H1 (cell line): Measurements from ENCODE around the gene GAGE12D. TPM values are rescaled to one million over a fixed set of nuclear protein-coding genes. Genes with fewer than 3 reads are reported as not detected.
"Not testable (repeated sequence)": the region's sequence is repeated elsewhere in the genome, so short reads cannot be mapped to it uniquely, and the experiment has no call there.

Experiments
- CTCF ChIA-PET: fragments of 300-600 bp; sonication (Branson Sonifier 250); formaldehyde crosslinking; loops from one replicate; lab custom pipeline; 2021; ENCODE audit not compliant: partially characterized antibody; lab: Charles Lee
- POLR2A ChIA-PET: fragments of 300-600 bp; sonication (Branson Sonifier 250); formaldehyde crosslinking; loops from one replicate; lab custom pipeline; 2021; ENCODE audit warnings: inconsistent platforms; ENCODE audit not compliant: partially characterized antibody; lab: Charles Lee
- DNase-seq, 2 experiments: peaks; one replicate each; pipeline versions ENCODE4 v3.0.0 to v3.0.0-alpha.2; 2010 to 2022; ENCODE audit warnings: low spot score in 2 of 2, low read depth in 1 of 2, mixed read lengths in 1 of 2
- FAIRE-seq: peaks from 2 replicates; lab custom pipeline; 2011; peaks lifted over from hg19 to GRCh38; lab: Jason Lieb, UNC
- H2AFZ ChIP-seq: 2 replicates; pipeline ENCODE4 v1.8.1; 2012; ENCODE audit warnings: low read length, inconsistent platforms
- H2AK5ac ChIP-seq: 2 replicates; pipeline ENCODE4 v1.6.1; 2013; ENCODE audit warnings: low read depth, low read length
- H2BK120ac ChIP-seq: replicated peaks from 2 replicates; pipeline ENCODE3; 2013; ENCODE audit warnings: low read depth, low read length, inconsistent platforms
- H2BK12ac ChIP-seq: 2 replicates; pipeline ENCODE4 v1.6.1; 2013; ENCODE audit warnings: low read depth, low read length
- H2BK15ac ChIP-seq: 2 replicates; pipeline ENCODE4 v1.6.1; 2013; ENCODE audit warnings: low read length
- H2BK20ac ChIP-seq: 2 replicates; pipeline ENCODE4 v1.6.1; 2013; ENCODE audit warnings: low read length
- H2BK5ac ChIP-seq: 2 replicates; pipeline ENCODE4 v1.6.1; 2013; ENCODE audit warnings: low read depth, low read length
- H3K14ac ChIP-seq: 2 replicates; pipeline ENCODE4 v1.6.1; 2013; ENCODE audit warnings: inconsistent platforms; ENCODE audit not compliant: insufficient read length
- H3K18ac ChIP-seq: 2 replicates; pipeline ENCODE4 v1.6.1; 2013; ENCODE audit warnings: low read length; ENCODE audit errors: extremely low read depth
- H3K23ac ChIP-seq: 2 replicates; pipeline ENCODE4 v1.6.1; 2013; ENCODE audit warnings: inconsistent platforms; ENCODE audit not compliant: insufficient read length
- H3K23me2 ChIP-seq: 2 replicates; pipeline ENCODE4 v1.6.1; 2013; ENCODE audit warnings: low read depth, low read length
- H3K27ac ChIP-seq: 2 replicates; pipeline ENCODE4 v1.6.1; 2011; ENCODE audit warnings: low read depth, low read length, inconsistent platforms
- H3K27me3 ChIP-seq, 4 experiments: replicated peaks in 1 of 4; 1 replicate in 1 of 4; 2 replicates in 3 of 4; pipeline versions ENCODE4 v1.6.1 to v1.8.1; 2011 to 2013; ENCODE audit warnings: low read length in 3 of 4, mild to moderate bottlenecking in 3 of 4, inconsistent platforms in 2 of 4, mixed read lengths in 2 of 4, moderate library complexity in 1 of 4; ENCODE audit not compliant: control insufficient read depth in 3 of 4, insufficient read depth in 3 of 4; ENCODE audit errors: extremely low read depth in 1 of 4
- H3K36me3 ChIP-seq, 4 experiments: 2 replicates each; pipeline versions ENCODE4 v1.6.1 to v1.8.1; 2011 to 2013; ENCODE audit warnings: mild to moderate bottlenecking in 4 of 4, low read length in 3 of 4, moderate library complexity in 2 of 4, control low read depth in 1 of 4, inconsistent platforms in 1 of 4; ENCODE audit not compliant: insufficient read depth in 4 of 4, control insufficient read depth in 2 of 4
- H3K4ac ChIP-seq: replicated peaks from 2 replicates; pipeline ENCODE3; 2013; ENCODE audit warnings: low read length, low read depth, mixed read lengths, inconsistent platforms; ENCODE audit not compliant: insufficient read length
- H3K4me1 ChIP-seq, 4 experiments: replicated peaks in 1 of 4; 1 replicate in 1 of 4; 2 replicates in 3 of 4; pipeline versions ENCODE4 v1.6.1 to v1.8.1; 2011 to 2013; ENCODE audit warnings: low read length in 3 of 4, inconsistent platforms in 2 of 4, mixed read lengths in 1 of 4; ENCODE audit not compliant: insufficient read depth in 4 of 4, control insufficient read depth in 3 of 4
- H3K4me2 ChIP-seq, 2 experiments: 2 replicates each; pipeline versions ENCODE4 v1.6.1 to v1.8.1; 2011 to 2013; ENCODE audit warnings: low read depth in 2 of 2, low read length in 2 of 2, control low read depth in 1 of 2, inconsistent platforms in 1 of 2, mild to moderate bottlenecking in 1 of 2; ENCODE audit not compliant: insufficient read depth in 1 of 2
- H3K4me3 ChIP-seq, 4 experiments: fragments of 200-600, 300-600 bp in 1 of 4; sonication (generic), shearing (Covaris generic), sonication (Bioruptor Twin) in 1 of 4; 2 replicates each; pipeline versions ENCODE4 v1.5.1 to v1.8.1; 2011 to 2016; ENCODE audit warnings: low read length in 4 of 4, low read depth in 3 of 4, control low read depth in 2 of 4, inconsistent platforms in 2 of 4, mild to moderate bottlenecking in 2 of 4, mixed read lengths in 1 of 4, moderate library complexity in 1 of 4; ENCODE audit not compliant: insufficient read depth in 2 of 4; ENCODE audit errors: extremely low read depth in 1 of 4
- H3K56ac ChIP-seq: replicated peaks from 2 replicates; pipeline ENCODE3; 2013; ENCODE audit warnings: low read depth, mild to moderate bottlenecking, mixed read lengths, low read length, inconsistent platforms; ENCODE audit not compliant: insufficient read length
- H3K79me1 ChIP-seq: 2 replicates; pipeline ENCODE4 v1.6.1; 2013; ENCODE audit warnings: low read depth, low read length, control low read depth
- H3K79me2 ChIP-seq, 2 experiments: 2 replicates each; pipeline versions ENCODE4 v1.6.1 to v1.8.1; 2012 to 2013; ENCODE audit warnings: low read length in 2 of 2, mild to moderate bottlenecking in 2 of 2, inconsistent platforms in 1 of 2; ENCODE audit not compliant: insufficient read depth in 2 of 2, control insufficient read depth in 1 of 2
- H3K9ac ChIP-seq, 4 experiments: replicated peaks in 1 of 4; 1 replicate in 1 of 4; 2 replicates in 3 of 4; pipeline versions ENCODE4 v1.6.1 to v1.8.1; 2011 to 2013; ENCODE audit warnings: low read depth in 3 of 4, low read length in 3 of 4, control low read depth in 2 of 4, mild to moderate bottlenecking in 2 of 4, moderate library complexity in 2 of 4, inconsistent platforms in 1 of 4; ENCODE audit errors: extremely low read depth in 1 of 4
- H3K9me3 ChIP-seq, 2 experiments: 2 replicates each; pipeline versions ENCODE4 v1.6.1 to v1.8.1; 2012 to 2013; ENCODE audit warnings: mild to moderate bottlenecking in 2 of 2, moderate library complexity in 2 of 2, control low read depth in 1 of 2, inconsistent platforms in 1 of 2, low read depth in 1 of 2, low read length in 1 of 2, mixed read lengths in 1 of 2; ENCODE audit not compliant: insufficient read depth in 2 of 2
- H4K20me1 ChIP-seq, 2 experiments: replicated peaks in 1 of 2; 2 replicates each; pipeline versions ENCODE3 to v1.8.1; 2011 to 2013; ENCODE audit warnings: inconsistent platforms in 2 of 2, low read length in 2 of 2, mild to moderate bottlenecking in 1 of 2; ENCODE audit not compliant: insufficient read depth in 2 of 2, control insufficient read depth in 1 of 2
- H4K5ac ChIP-seq: 2 replicates; pipeline ENCODE4 v1.6.1; 2013; ENCODE audit warnings: low read length, low read depth, mixed read lengths, inconsistent platforms; ENCODE audit not compliant: insufficient read length
- H4K8ac ChIP-seq: 2 replicates; pipeline ENCODE4 v1.8.0; 2013; ENCODE audit warnings: mild to moderate bottlenecking, moderate library complexity, low read length, inconsistent platforms; ENCODE audit not compliant: insufficient read depth; ENCODE audit errors: extremely low read depth
- H4K91ac ChIP-seq: replicated peaks from 2 replicates; pipeline ENCODE3; 2013; ENCODE audit warnings: low read length, mixed read lengths, inconsistent platforms; ENCODE audit not compliant: insufficient read length
- WGBS, 2 experiments: shearing (Covaris generic) in 1 of 2; methylation state at CpG; one replicate each; pipeline versions ENCODE4 v1.1.6 to v1.1.7; 2013 to 2015; ENCODE audit warnings: low lambda C conversion rate in 2 of 2, mixed read lengths in 2 of 2, inconsistent platforms in 1 of 2, low coverage in 1 of 2, missing lambda C conversion rate in 1 of 2; ENCODE audit not compliant: insufficient replicate concordance in 2 of 2, insufficient coverage in 1 of 2, insufficient read length in 1 of 2; ENCODE audit errors: extremely low coverage in 1 of 2, missing lambda C conversion rate in 1 of 2; 5-methylcytosine and 5-hydroxymethylcytosine counted together
- polyA plus RNA-seq, 7 experiments: library from polyadenylated mRNA; depleted of rRNA in 3 of 7; stranded (reverse) in 5 of 7; unstranded in 2 of 7; fragments of >200 nt in 5 of 7; fragments of 200-250 nt in 2 of 7; gene quantifications; 1 replicate in 5 of 7; 2 replicates in 1 of 7; 4 replicates in 1 of 7; pipeline versions ENCODE4 v1.2.1 to v1.2.3, GENCODE V29; 2011 to 2013; ENCODE audit warnings: missing spikeins in 2 of 7, mixed read lengths in 2 of 7
- small RNA-seq: library from polyadenylated mRNA; stranded (forward); fragments of <200 nt; extraction: miRNeasy Mini kit (QIAGEN cat#:217004); gene quantifications from one replicate; pipeline ENCODE3, GENCODE V24; 2013; ENCODE audit not compliant: insufficient read depth
- total RNA-seq: library from RNA; stranded (reverse); fragmentation: NEBNext Ultra II Directional; extraction: Animal tissue kit (Norgen Biotek cat#: 25700); gene quantifications from 2 replicates; pipeline ENCODE4 v1.2.1, GENCODE V29; 2021

GAGE12D gene
- total and polyA plus RNA-seq, 2 of the 8 experiments (the other 6 are each of a cell fraction or from before 2014, with no cell fraction given): not detected

- POLR2A ChIA-PET, H3K4me1 ChIP-seq, DNase-seq, H3K9ac ChIP-seq, H3K4ac ChIP-seq, H3K79me2 ChIP-seq, H2BK12ac ChIP-seq, H3K23me2 ChIP-seq, H2BK120ac ChIP-seq, H3K27ac ChIP-seq, H2AK5ac ChIP-seq, H3K36me3 ChIP-seq, H3K23ac ChIP-seq, H2AFZ ChIP-seq, H3K18ac ChIP-seq, H3K27me3 ChIP-seq, H3K79me1 ChIP-seq, H3K56ac ChIP-seq, H4K5ac ChIP-seq, H3K9me3 ChIP-seq, H4K91ac ChIP-seq, H2BK5ac ChIP-seq, H4K8ac ChIP-seq, CTCF ChIA-PET, H3K4me2 ChIP-seq, H3K14ac ChIP-seq, FAIRE-seq, H4K20me1 ChIP-seq, H3K4me3 ChIP-seq, H2BK15ac ChIP-seq, H2BK20ac ChIP-seq: not testable (repeated sequence)
- 94% methylated on average over 15 of the region's 17 CpGs; no CpG with 5 or more reads in 1 of the 2 experiments for WGBS, 2 experiments
Observed at GRCh38 chrX:49590488-49590887, 49.0 kb downstream of the GAGE12D start.

Small RNA genes within 50 kb of the gene (small RNA-seq; reads per million reads assigned to genes)
- not detected for gene GAGE12B

Other genes starting within 250 kb of the GAGE12D start
- gene GAGE10, start 238.1 kb upstream of the GAGE12D start, total RNA-seq: not detected in 2 replicates
- gene GAGE10, start 238.1 kb upstream of the GAGE12D start, polyA plus RNA-seq (2011; rRNA removed): not detected in 2 replicates
- gene GAGE12J, start 219.7 kb upstream of the GAGE12D start, total RNA-seq: not detected in 2 replicates
- not detected in 2 replicates for gene GAGE12J, start 219.7 kb upstream of the GAGE12D start, polyA plus RNA-seq (2011; rRNA removed)
- gene GAGE13, start 210.2 kb upstream of the GAGE12D start, total RNA-seq: not detected in 2 replicates
- gene GAGE13, start 210.2 kb upstream of the GAGE12D start, polyA plus RNA-seq (2011; rRNA removed): not detected in 2 replicates
- gene GAGE12C, start 9.6 kb upstream of the GAGE12D start, total RNA-seq: not detected in 2 replicates
- not detected in 2 replicates for gene GAGE12C, start 9.6 kb upstream of the GAGE12D start, polyA plus RNA-seq (2011; rRNA removed)
- not detected in 2 replicates for gene GAGE12E, start 9.6 kb downstream of the GAGE12D start, total RNA-seq
- gene GAGE12E, start 9.6 kb downstream of the GAGE12D start, polyA plus RNA-seq (2011; rRNA removed): not detected in 2 replicates
- not detected in 2 replicates for gene GAGE12F, start 19.1 kb downstream of the GAGE12D start, total RNA-seq
- gene GAGE12F, start 19.1 kb downstream of the GAGE12D start, polyA plus RNA-seq (2011; rRNA removed): not detected in 2 replicates
- gene GAGE12G, start 28.7 kb downstream of the GAGE12D start, total RNA-seq: not detected in 2 replicates
- not detected in 2 replicates for gene GAGE12G, start 28.7 kb downstream of the GAGE12D start, polyA plus RNA-seq (2011; rRNA removed)
- not detected in 2 replicates for gene GAGE12H, start 38.2 kb downstream of the GAGE12D start, total RNA-seq
- not detected in 2 replicates for gene GAGE12H, start 38.2 kb downstream of the GAGE12D start, polyA plus RNA-seq (2011; rRNA removed)
- gene GAGE2A, start 47.8 kb downstream of the GAGE12D start, total RNA-seq: not detected in 2 replicates
- gene GAGE2A, start 47.8 kb downstream of the GAGE12D start, polyA plus RNA-seq (2011; rRNA removed): not detected in 2 replicates
- gene GAGE1, start 57.3 kb downstream of the GAGE12D start, total RNA-seq: not detected in 2 replicates
- not detected in 2 replicates for gene GAGE1, start 57.3 kb downstream of the GAGE12D start, polyA plus RNA-seq (2011; rRNA removed)
- gene PAGE1, start 154.3 kb downstream of the GAGE12D start, total RNA-seq: not detected in 2 replicates
- gene PAGE1, start 154.3 kb downstream of the GAGE12D start, polyA plus RNA-seq (2011; rRNA removed): not detected in 2 replicates